Right lobe of liver (tissue), 4 donors: ENCODE data around the gene SCN1A.

Experiments used
- CTCF ChIP-seq, 4 donors: fragments of 200-600 bp in 3 of 4; fragments of 450-650 bp in 1 of 4; IDR thresholded peaks; one replicate each; pipeline versions ENCODE4 v1.5.1 to v1.8.0; 2016 to 2022; ENCODE audit warnings: antibody characterized with exemption in 4 of 4, mild to moderate bottlenecking in 2 of 4
- POLR2A ChIP-seq: fragments of 450-650 bp; IDR thresholded peaks from one replicate; pipeline ENCODE4 v1.6.1; 2017; ENCODE audit warnings: antibody characterized with exemption, mild to moderate bottlenecking
- donor health status: DM: no; HTN: no; CAD: no.
- donor health status: DM: no; HTN: no; CAD: no.
- donor health status: DM: no; HTN: yes; CAD: no.

- TF ChIP-seq CTCF (IDR thresholded peaks at IDR 0.05) (no peak), POLR2A (no peak)
These were observed 6.7 kb upstream of the SCN1A start for GRCh38 chr2:166134252-166135151.
